Mesothelial cell of epicardium (in vitro differentiated cells): ENCODE data around the gene LYPD6. TPM values are rescaled to one million over a fixed set of nuclear protein-coding genes. Genes with fewer than 3 reads are reported as not detected.
"Not testable (repeated sequence)": the region's sequence is repeated elsewhere in the genome, so short reads cannot be mapped to it uniquely, and the experiment has no call there.

Experiments
- DNase-seq, 2 experiments: peaks; one replicate each; pipeline ENCODE4 v3.0.0; 2021; ENCODE audit warnings: low spot score in 2 of 2; ENCODE audit not compliant: unreplicated experiment in 2 of 2
- H3K27ac Mint-ChIP-seq: 2 replicates; pipeline ENCODE4 v1.8.0; 2021; ENCODE audit warnings: mixed read lengths
- H3K27me3 Mint-ChIP-seq: 2 replicates; pipeline ENCODE4 v1.8.0; 2021; ENCODE audit warnings: low read depth, mixed read lengths
- H3K36me3 Mint-ChIP-seq: 2 replicates; pipeline ENCODE4 v1.8.0; 2021; ENCODE audit warnings: mixed read lengths
- H3K4me1 Mint-ChIP-seq: 2 replicates; pipeline ENCODE4 v1.8.0; 2021; ENCODE audit warnings: mixed read lengths
- H3K4me3 Mint-ChIP-seq: 2 replicates; pipeline ENCODE4 v1.8.0; 2021; ENCODE audit warnings: mild to moderate bottlenecking, moderate library complexity, mixed read lengths
- H3K9me3 Mint-ChIP-seq: 2 replicates; pipeline ENCODE4 v1.8.0; 2021; ENCODE audit warnings: mixed read lengths
- CTCF ChIP-seq: fragments of 200-600 bp; sonication (generic); IDR thresholded peaks from one replicate; pipeline ENCODE4 v1.5.0; 2021; ENCODE audit warnings: antibody characterized with exemption; ENCODE audit not compliant: unreplicated experiment
- total RNA-seq: library from RNA; stranded (reverse); gene quantifications from 3 replicates; pipeline ENCODE4 v1.2.1, GENCODE V29; 2021

Gene LYPD6
- total RNA-seq, 1 donor from 2014 or later, result 16.2 TPM

DNA sequence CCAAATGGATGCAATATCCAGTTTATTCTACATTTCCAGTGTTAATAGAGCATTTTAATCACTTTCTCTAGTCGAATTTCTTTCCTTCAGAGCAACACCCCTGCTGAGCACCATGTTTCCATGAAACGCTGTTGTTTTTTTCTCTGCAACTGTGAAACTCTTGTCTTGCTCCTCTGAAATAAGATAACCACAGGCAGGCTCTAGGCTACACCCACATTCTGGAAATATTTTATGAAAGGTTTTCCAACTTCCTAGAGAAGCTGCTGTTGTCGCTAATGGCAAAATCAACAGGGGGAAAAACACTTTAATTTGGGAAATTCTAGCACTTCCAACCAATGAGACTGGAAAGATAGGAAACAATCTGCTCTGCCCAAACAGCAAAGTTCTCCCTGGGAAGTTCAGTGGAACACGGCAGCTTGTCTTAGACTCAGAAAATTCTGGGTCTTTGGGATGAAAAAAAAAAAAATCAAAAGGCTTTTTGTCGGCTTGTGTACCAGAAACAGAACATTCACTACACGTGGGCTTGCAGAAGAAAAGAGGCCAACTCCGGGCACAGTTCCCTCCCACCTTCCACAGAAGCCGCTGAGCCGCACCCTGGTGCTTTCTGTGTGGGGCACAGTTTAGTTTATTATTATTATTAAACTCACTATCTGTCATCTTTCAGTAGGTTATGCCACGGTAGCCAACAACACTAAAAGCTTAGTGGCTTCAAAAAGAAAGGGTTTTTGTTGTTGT is 158.5 kb downstream of the LYPD6 start:
- H3K4me3 Mint-ChIP-seq, result no peak overlapping the region
- H3K27me3 Mint-ChIP-seq, result no peaks in the 10 kb centered on the region
- no peak for TF ChIP-seq CTCF
- H3K4me1 Mint-ChIP-seq, result peaks cover 37% of the 10 kb centered on the region
- peak overlapping the region; percentile 63 for H3K27ac Mint-ChIP-seq
- no peak for DNase-seq
- H3K9me3 Mint-ChIP-seq, result no peaks in the 10 kb centered on the region
- no peaks in the 10 kb centered on the region for H3K36me3 Mint-ChIP-seq

DNA sequence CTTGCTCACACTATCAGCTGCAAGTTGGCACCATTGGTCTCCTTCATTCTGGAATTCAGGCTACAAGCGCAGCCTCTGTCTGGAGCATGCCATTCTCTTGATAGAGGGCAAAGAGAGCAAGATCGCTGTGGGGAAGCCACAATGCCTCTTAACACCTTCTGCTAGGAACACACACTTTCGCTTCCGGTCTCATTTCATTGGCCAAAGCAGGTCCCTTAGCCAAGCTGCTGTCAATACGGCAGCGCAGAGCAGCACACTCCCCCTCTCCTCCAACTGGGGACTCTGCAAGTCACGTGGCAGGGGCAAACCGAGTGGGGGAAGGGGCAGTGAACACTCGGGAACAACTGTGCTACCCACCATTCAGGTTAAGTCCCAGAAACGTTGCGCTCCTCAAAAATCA is 159.1 kb downstream of the LYPD6 start:
- H3K27ac Mint-ChIP-seq, result no peak overlapping the region
- H3K4me3 Mint-ChIP-seq, result no peak overlapping the region
- H3K27me3 Mint-ChIP-seq, result no peaks in the 10 kb centered on the region
- no peak for DNase-seq
- peaks cover 35% of the 10 kb centered on the region for H3K4me1 Mint-ChIP-seq
- no peaks in the 10 kb centered on the region for H3K36me3 Mint-ChIP-seq
- no peaks in the 10 kb centered on the region for H3K9me3 Mint-ChIP-seq
- TF ChIP-seq CTCF, result no peak

GRCh38 chr2:149490296-149490695 is 159.9 kb downstream of the LYPD6 start:
- H3K4me3 Mint-ChIP-seq, result no peak overlapping the region
- peaks cover 35% of the 10 kb centered on the region for H3K4me1 Mint-ChIP-seq
- H3K9me3 Mint-ChIP-seq, result no peaks in the 10 kb centered on the region
- H3K27me3 Mint-ChIP-seq, result no peaks in the 10 kb centered on the region
- no peak overlapping the region for H3K27ac Mint-ChIP-seq
- DNase-seq, result no peak
- no peaks in the 10 kb centered on the region for H3K36me3 Mint-ChIP-seq
- TF ChIP-seq CTCF, result no peak

GRCh38 chr2:149492923-149493322 is 162.5 kb downstream of the LYPD6 start:
- Mint-ChIP-seq H3K4me1 (peaks cover 22% of the 10 kb centered on the region), H3K27ac (no peak overlapping the region), H3K27me3 (no peaks in the 10 kb centered on the region), H3K36me3 (peaks cover 1% of the 10 kb centered on the region), H3K4me3 (no peak overlapping the region), H3K9me3 (peaks cover 20% of the 10 kb centered on the region)
- DNase-seq, result no peak
- TF ChIP-seq CTCF, result no peak

DNA sequence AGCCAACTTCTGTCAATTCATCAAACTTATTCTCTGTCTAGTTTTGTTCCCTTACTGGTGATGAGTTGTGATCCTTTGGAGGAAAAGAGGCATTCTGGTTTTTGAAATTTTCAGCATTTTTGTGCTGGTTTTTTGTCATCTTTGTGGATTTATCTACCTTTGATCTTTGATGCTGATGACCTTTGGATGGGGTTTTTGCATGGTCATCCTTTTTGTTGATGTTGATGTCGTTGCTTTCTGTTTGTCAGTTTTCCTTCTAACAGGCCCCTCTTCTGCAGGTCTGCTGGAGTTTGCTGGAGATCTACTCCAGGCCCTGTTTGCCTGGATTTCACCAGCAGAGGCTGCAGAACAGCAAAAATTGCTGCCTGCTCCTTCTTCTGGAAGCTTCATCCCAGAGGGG is 168.8 kb downstream of the LYPD6 start:
- H3K36me3 Mint-ChIP-seq, result peaks cover 15% of the 10 kb centered on the region
- not testable (repeated sequence) for H3K4me1 Mint-ChIP-seq, DNase-seq, H3K27ac Mint-ChIP-seq, H3K27me3 Mint-ChIP-seq, H3K4me3 Mint-ChIP-seq
- H3K9me3 Mint-ChIP-seq, result peaks cover 38% of the 10 kb centered on the region

GRCh38 chr2:149506808-149507207 is 176.4 kb downstream of the LYPD6 start:
- not testable (repeated sequence) for DNase-seq, H3K27ac Mint-ChIP-seq, H3K4me1 Mint-ChIP-seq, H3K36me3 Mint-ChIP-seq, H3K27me3 Mint-ChIP-seq, H3K4me3 Mint-ChIP-seq, H3K9me3 Mint-ChIP-seq

DNA sequence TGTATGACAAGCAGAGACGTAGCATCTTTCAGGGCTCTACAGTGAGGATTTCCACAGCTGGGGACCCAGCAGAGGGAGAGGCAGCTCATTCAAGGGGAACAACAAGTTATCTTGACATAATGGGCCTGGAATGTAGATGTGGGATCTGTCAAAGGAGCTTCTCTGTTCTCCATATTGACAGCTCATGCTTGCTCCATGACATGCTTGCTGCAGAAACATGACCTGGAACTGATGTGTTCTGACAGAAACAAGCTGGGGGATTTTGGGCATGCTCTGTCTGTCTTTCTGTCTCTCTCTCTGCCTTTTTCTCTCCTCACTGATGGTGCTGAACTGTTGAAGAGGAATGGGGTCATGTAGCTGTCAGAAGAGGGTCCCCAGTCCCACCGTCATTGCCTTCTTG is 177.6 kb downstream of the LYPD6 start:
- Mint-ChIP-seq H3K36me3 (no peaks in the 10 kb centered on the region), H3K27me3 (no peaks in the 10 kb centered on the region), H3K4me3 (no peak overlapping the region), H3K27ac (no peak overlapping the region), H3K9me3 (peaks cover 6% of the 10 kb centered on the region), H3K4me1 (peaks cover 6% of the 10 kb centered on the region)
- no peak for DNase-seq
- TF ChIP-seq CTCF, result no peak
